Keratinocyte (primary cell): ENCODE data around the gene DRP2.

ENCODE experiments used
- CTCF ChIP-seq, 3 experiments: IDR thresholded peaks in 1 of 3; conservative IDR thresholded peaks in 1 of 3; optimal IDR thresholded peaks in 1 of 3; 2 replicates in 2 of 3; 3 replicates in 1 of 3; pipeline versions ENCODE3 to v1.5.1; 2011; ENCODE audit warnings: low read length in 3 of 3, mild to moderate bottlenecking in 3 of 3, moderate library complexity in 2 of 3, control low read depth in 1 of 3, inconsistent platforms in 1 of 3; ENCODE audit not compliant: insufficient read depth in 2 of 3; ENCODE audit errors: extremely low read depth in 1 of 3
- EZH2 ChIP-seq: IDR thresholded peaks from one replicate; pipeline ENCODE4 v1.6.1; 2012; ENCODE audit warnings: inconsistent platforms, mild to moderate bottlenecking, low read length, moderate library complexity

- TF ChIP-seq CTCF (optimal IDR thresholded peaks at IDR 0.05 in 1 of 3, IDR thresholded peaks at IDR 0.05 in 1 of 3, conservative IDR thresholded peaks at IDR 0.05 in 1 of 3; ENCODE audit: extremely low read depth in 1 of 3, insufficient read depth in 2 of 3, low read length in 3 of 3) (no peak), EZH2 (no peak)
Observed at GRCh38 chrX:101195442-101196173, 24.0 kb upstream of the DRP2 start.
